GM12801 (cell line): ENCODE data around the gene LPP.

Experiments
- TF ChIP-seq, protein P1 (sequence below): IDR thresholded peaks from one replicate; pipeline ENCODE4 v1.5.1; 2011; ENCODE audit warnings: control low read depth; ENCODE audit not compliant: insufficient read length; ENCODE audit errors: extremely low read depth

Gene LPP

DNA sequence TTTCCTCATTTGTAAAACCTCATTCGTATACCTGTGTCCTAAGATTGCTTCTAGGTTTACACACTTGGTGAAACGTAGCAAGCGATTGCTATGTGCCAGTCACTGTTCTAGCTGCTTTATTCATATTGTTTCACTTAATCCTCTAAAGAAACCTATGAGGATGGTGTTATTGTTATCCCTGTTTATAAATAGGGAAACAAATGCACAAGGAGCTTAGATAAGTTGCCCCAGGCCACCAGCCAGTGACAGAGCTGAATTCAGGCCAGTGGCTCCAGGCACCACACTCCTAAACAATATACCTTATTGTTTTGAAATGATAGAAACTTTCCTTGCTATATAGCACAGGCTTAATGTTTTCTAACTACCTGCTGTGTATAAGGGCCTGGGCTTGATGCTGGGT lies 44.0 kb downstream of the LPP start:
- TF ChIP-seq, protein P1, sequence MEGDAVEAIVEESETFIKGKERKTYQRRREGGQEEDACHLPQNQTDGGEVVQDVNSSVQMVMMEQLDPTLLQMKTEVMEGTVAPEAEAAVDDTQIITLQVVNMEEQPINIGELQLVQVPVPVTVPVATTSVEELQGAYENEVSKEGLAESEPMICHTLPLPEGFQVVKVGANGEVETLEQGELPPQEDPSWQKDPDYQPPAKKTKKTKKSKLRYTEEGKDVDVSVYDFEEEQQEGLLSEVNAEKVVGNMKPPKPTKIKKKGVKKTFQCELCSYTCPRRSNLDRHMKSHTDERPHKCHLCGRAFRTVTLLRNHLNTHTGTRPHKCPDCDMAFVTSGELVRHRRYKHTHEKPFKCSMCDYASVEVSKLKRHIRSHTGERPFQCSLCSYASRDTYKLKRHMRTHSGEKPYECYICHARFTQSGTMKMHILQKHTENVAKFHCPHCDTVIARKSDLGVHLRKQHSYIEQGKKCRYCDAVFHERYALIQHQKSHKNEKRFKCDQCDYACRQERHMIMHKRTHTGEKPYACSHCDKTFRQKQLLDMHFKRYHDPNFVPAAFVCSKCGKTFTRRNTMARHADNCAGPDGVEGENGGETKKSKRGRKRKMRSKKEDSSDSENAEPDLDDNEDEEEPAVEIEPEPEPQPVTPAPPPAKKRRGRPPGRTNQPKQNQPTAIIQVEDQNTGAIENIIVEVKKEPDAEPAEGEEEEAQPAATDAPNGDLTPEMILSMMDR, result no peak

DNA sequence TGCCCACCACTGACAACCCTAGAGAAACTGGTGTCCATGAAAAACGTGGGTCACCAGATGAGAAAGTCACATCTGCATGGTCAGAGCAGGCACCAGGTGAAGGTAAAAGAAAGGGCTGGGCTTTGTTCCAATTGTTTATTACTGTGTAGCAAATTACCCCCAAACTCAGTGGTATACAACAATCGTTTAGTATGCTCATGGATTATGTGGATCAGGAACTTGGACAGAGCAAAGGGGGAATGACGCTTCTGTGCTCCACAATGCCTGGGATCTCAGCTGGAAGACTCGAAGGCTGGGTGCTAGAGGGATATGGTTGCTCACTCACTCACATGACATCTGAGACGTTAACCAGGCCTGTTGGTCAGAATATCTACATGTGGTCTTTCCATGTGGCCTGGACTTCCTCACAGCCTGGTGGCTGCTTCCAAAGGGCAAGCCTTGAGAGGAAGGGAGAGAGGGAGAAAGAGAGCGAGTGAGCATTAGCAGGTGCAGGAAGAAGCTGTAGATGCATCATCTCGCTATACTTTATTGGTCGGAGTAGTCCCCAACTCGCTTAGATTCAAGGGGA lies 44.9 kb downstream of the LPP start:
- TF ChIP-seq, protein P1, result no peak

DNA sequence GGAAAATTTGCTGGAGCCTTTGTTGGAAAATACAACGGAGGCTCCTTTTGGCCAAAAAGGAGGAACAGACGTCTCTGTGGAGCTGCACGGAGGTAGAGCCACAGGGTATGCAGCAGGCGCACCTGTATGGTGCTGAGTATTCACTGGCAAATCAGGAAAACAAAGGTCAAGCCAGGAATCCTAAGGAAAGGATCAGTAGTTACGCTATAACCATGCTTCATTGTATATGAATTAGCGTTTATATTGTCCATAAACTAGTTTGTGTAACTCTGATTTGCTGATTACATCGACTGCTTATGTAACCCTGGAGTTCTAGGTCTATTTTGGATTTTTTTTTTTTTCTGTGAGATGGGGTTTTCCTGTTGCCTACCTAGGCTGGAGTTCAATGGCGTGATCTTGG lies 45.4 kb downstream of the LPP start:
- TF ChIP-seq, protein P1, result no peak

DNA sequence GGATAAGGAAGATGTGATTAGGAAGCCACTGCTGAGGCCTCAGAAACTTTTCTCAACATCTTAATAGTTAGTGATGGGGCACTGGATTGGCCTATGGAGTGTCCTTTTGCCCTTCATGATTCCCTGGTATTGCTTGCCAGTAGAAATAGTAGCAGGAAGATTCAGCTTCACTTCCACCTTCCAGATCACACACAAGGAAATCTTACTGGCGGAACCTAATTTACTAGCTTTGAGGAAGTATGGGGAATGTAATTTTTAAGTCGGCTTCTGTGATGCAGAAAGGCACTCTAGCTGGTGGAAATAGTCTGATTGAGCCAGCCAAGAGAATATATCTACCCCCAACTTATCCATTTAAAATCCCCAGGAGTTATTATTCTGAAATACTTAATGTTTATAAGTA lies 46.5 kb downstream of the LPP start:
- TF ChIP-seq, protein P1, result no peak

DNA sequence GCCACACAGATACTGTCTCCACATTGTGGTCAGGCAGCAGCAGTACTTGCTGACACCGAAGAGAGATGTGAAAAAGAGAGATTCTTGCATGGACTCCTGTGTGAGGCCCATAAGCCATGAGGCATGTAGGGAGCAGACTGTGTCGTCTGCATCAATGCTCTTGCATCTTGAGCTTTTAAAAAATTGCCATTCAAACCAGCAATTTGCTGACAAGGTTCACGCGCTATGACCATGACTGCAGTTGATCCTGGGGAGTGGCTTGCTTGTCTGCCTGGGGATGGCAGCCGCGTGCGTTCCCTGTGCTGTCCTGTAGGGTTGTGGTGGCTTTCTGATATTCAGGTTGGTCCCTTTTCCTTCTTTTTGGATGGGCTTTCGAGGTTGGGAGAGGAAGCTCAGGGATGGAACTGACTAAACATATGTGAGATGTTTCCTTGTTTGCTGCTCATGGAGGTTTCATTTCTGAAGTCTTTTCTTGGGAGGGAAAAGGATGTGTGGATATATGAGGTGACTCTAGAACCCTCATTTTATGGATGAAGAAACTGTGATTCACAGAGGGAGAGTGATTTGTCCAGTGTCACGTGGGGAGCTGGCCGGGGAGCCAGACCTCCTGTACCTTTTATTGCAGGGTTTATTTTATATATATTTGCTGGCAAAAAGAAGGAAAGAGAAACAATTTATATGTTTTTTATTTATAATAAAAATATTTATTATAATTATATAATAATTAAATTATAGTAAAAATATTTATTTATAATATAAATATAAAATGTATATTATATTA lies 48.6 kb downstream of the LPP start:
- TF ChIP-seq, protein P1, result no peak

DNA sequence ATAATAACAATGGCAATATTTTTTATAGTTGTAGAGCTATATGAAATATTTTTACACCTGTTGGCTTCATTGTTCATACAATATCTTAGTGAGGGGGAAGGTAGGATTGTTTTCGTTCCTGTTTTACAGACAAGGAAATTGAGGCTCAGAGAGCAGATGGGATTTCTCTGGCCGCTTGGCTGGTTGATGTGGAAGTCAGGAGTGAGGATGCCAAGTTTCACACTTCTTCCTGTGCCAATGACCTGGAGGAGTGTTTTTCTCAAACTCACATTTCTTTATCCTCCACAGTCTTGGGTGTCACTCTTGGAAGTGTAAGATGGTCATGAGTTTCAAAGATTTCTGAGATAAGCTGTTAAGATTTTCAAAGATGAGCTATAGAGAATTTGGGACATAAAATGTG lies 50.6 kb downstream of the LPP start:
- TF ChIP-seq, protein P1, result no peak

DNA sequence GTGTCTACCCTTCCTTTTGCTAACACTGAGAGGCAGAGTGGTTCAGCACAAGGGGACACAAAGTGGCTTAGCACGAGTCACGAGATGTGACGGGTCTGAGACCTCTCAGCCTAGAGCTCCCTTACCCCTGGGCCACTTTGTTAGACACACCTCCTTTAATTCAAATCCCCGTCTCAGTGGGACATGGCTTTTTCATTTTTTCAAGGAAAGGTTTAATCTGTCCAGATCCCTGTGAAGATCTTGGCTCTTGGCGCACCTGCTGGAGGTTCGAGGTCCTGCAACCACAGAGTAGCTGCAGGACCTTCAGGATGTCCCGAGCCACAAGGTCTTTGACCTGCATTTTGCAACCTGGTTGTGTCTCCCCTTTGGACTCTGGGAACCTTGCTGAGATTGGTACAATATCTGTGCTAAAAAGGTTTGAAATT lies 52.0 kb downstream of the LPP start:
- TF ChIP-seq, protein P1, result no peak
